ENCODE data around the gene KIF26A.

Gene KIF26A

GRCh38 chr14:104138098-104138717 is at the start of gene KIF26A:
Gene KIF26A, plus strand, starts transcription at chr14:104138587. Its CDS starts 136 bp downstream, at chr14:104138723.
- no peak for TF ChIP-seq Cebpa-rat (IDR thresholded peaks at IDR 0.05)
- Histone ChIP-seq H3K4me1 (peaks cover 82% of the 10 kb centered on the region), H3K4me2 (peak within 1 kb of the TSS; percentile 100), H3K4me3 (peak within 1 kb of the TSS; percentile 88), H3K27me3 (peaks cover 27% of the 10 kb centered on the region), H3K36me3 (peaks cover 16% of the 10 kb centered on the region; the same call in 1 of the 2 replicates), H3K9ac (peak within 1 kb of the TSS; percentile 87), H3K27ac (peak within 1 kb of the TSS; percentile 84), H4K20me1 (peaks cover 55% of the 10 kb centered on the region), H3K9me3 (no peaks in the 10 kb centered on the region)

GRCh38 chr14:104090071-104090748 is 48.2 kb upstream of the KIF26A start:
- Histone ChIP-seq H3K27ac (no peak overlapping the region), H3K4me3 (no peak overlapping the region), H3K36me3 (no peaks in the 10 kb centered on the region), H3K27me3 (no peaks in the 10 kb centered on the region), H3K4me2 (no peak overlapping the region), H3K9me3 (peaks cover 9% of the 10 kb centered on the region), H3K4me1 (peaks cover 40% of the 10 kb centered on the region), H3K9ac (no peak overlapping the region), H4K20me1 (no peaks in the 10 kb centered on the region)
- TF ChIP-seq Cebpa-rat (IDR thresholded peaks at IDR 0.05): no peak

- H3K27me3 ChIP-seq: no peaks in the 10 kb centered on the region
- no peaks in the 10 kb centered on the region for H4K20me1 ChIP-seq
- H3K4me1 ChIP-seq: peaks cover 47% of the 10 kb centered on the region
- no peaks in the 10 kb centered on the region for H3K36me3 ChIP-seq
- 0 out of 2 replicates have a peak overlapping the region, but pooled peaks have one; percentile 9 for H3K27ac ChIP-seq
- H3K4me3 ChIP-seq: no peak overlapping the region
- peaks cover 20% of the 10 kb centered on the region for H3K9me3 ChIP-seq
- no peak overlapping the region for H3K4me2 ChIP-seq
- no peak for TF ChIP-seq Cebpa-rat (IDR thresholded peaks at IDR 0.05)
- H3K9ac ChIP-seq: no peak overlapping the region
Measured at GRCh38 chr14:104091061-104091926, 47.1 kb upstream of the KIF26A start.

DNA sequence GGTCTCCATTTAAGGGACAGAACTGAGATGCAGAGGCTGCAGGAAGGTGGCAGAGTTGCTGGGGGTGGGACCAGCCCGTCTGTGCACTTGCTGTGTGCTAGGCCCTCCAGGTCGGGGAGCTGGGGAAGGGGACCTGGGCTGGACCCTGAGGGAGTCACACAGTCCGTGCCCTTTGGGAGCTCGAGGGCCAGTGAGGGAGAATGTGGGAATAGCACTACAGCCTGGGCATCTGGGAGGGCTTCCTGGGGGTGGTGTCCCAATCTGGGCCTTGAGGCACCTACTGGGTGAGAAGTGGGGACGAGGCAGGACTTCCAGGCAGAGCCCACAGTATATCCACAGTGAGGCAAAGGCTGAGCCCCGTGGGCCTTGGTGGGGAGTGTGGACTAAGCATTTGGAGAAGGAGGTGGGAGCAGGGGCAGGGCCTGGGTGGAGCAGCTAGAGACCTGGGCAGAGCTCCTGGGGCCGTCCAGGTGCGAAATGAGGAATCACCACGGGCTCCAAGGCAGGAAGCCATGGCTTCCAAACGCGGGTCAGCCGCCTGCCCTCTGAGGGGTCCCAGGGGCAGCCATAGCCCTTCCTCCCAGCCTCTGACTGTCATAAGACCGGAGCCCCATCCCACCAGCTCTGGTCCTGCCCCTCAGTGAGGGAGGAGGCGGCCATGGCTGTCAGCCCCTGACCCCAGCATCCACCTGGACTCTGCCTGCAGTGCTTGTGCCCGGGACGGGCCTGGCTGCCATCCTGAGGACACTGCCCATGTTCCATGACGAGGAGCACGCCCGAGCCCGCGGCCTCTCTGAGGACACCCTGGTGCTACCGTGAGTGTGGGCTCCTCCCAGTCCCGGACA is 46.2 kb upstream of the KIF26A start:
- Histone ChIP-seq H3K4me3 (no peak overlapping the region), H4K20me1 (no peaks in the 10 kb centered on the region), H3K9me3 (peaks cover 23% of the 10 kb centered on the region), H3K27me3 (no peaks in the 10 kb centered on the region), H3K27ac (0 out of 2 replicates have a peak overlapping the region, but pooled peaks have one; percentile 9), H3K36me3 (no peaks in the 10 kb centered on the region), H3K4me1 (peaks cover 49% of the 10 kb centered on the region), H3K9ac (no peak overlapping the region), H3K4me2 (no peak overlapping the region)
- no peak for TF ChIP-seq Cebpa-rat (IDR thresholded peaks at IDR 0.05)

DNA sequence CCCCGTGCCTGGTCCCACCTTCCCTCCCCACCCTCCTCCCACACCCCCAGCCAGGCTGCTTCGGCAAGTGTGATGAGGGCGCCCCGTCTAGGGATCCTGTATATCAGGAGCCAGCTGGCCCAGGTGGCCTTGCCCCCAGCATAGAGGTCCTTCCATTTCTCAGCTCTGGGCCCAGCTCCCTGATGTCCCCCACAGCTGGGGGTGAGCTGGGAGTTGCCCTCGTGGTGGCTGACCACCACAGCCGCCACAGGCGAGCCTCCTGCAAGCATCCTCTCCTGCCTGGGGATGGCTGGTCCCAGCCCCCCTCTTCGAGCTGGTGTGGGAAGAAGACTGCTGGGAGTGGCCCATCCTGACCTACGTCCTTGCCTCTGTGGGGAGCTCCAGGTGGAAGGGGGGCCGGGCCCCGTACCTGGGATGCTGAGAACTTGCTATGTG is 45.4 kb upstream of the KIF26A start:
- Histone ChIP-seq H3K9me3 (peaks cover 23% of the 10 kb centered on the region), H3K4me2 (no peak overlapping the region), H4K20me1 (no peaks in the 10 kb centered on the region), H3K27ac (0 out of 2 replicates have a peak overlapping the region, but pooled peaks have one; percentile 6), H3K4me3 (no peak overlapping the region), H3K36me3 (no peaks in the 10 kb centered on the region), H3K27me3 (no peaks in the 10 kb centered on the region), H3K9ac (no peak overlapping the region), H3K4me1 (peaks cover 49% of the 10 kb centered on the region)
- TF ChIP-seq Cebpa-rat (IDR thresholded peaks at IDR 0.05): no peak

GRCh38 chr14:104093366-104094055 is 44.9 kb upstream of the KIF26A start:
- peaks cover 23% of the 10 kb centered on the region for H3K9me3 ChIP-seq
- no peaks in the 10 kb centered on the region for H3K36me3 ChIP-seq
- TF ChIP-seq Cebpa-rat (IDR thresholded peaks at IDR 0.05): no peak
- no peaks in the 10 kb centered on the region for H3K27me3 ChIP-seq
- peaks cover 49% of the 10 kb centered on the region for H3K4me1 ChIP-seq
- H3K27ac ChIP-seq: 0 out of 2 replicates have a peak overlapping the region, but pooled peaks have one; percentile 6
- H4K20me1 ChIP-seq: no peaks in the 10 kb centered on the region
- no peak overlapping the region for H3K4me2 ChIP-seq
- H3K9ac ChIP-seq: no peak overlapping the region
- no peak overlapping the region for H3K4me3 ChIP-seq

- Histone ChIP-seq H3K36me3 (no peaks in the 10 kb centered on the region), H3K4me1 (peaks cover 53% of the 10 kb centered on the region), H3K4me2 (no peak overlapping the region), H4K20me1 (no peaks in the 10 kb centered on the region), H3K9ac (no peak overlapping the region), H3K9me3 (peaks cover 23% of the 10 kb centered on the region), H3K27me3 (no peaks in the 10 kb centered on the region), H3K4me3 (no peak overlapping the region), H3K27ac (no peak overlapping the region)
- TF ChIP-seq Cebpa-rat (IDR thresholded peaks at IDR 0.05): no peak
Measured at GRCh38 chr14:104094056-104094708, 44.2 kb upstream of the KIF26A start.

GRCh38 chr14:104094709-104095425 is 43.5 kb upstream of the KIF26A start:
- H3K27ac ChIP-seq: no peak overlapping the region

More at GRCh38 chr14:104094709-104095425, 43.5 kb upstream of the KIF26A start:
- Histone ChIP-seq H3K27me3 (no peaks in the 10 kb centered on the region), H4K20me1 (no peaks in the 10 kb centered on the region), H3K4me2 (no peak overlapping the region), H3K9me3 (peaks cover 23% of the 10 kb centered on the region), H3K9ac (no peak overlapping the region), H3K4me1 (peaks cover 59% of the 10 kb centered on the region), H3K4me3 (no peak overlapping the region), H3K36me3 (no peaks in the 10 kb centered on the region)
- no peak for TF ChIP-seq Cebpa-rat (IDR thresholded peaks at IDR 0.05)
